ENCODE results near the gene PKHD1. TPM values are rescaled to one million over a fixed set of nuclear protein-coding genes. Genes with fewer than 3 reads are reported as not detected.

PKHD1 gene
- total RNA-seq, 6 experiments from 2014 or later, result 1.2 to 3.0 (median 2.3) TPM

GRCh38 chr6:52115145-52115741, 27.8 kb upstream of the PKHD1 start:
- Histone ChIP-seq H3K9me3 (no peaks in the 10 kb centered on the region), H3K4me3 (no peak overlapping the region), H3K36me3 (no peaks in the 10 kb centered on the region), H3K27ac (no peak overlapping the region), H3K27me3 (no peaks in the 10 kb centered on the region), H3K4me1 (no peaks in the 10 kb centered on the region)
- intact Hi-C loops (cut with DNase I), result no loop called here
- DNase-seq, result no peak
- no peak for TF ChIP-seq POLR2A (IDR thresholded peaks at IDR 0.05)
- TF ChIP-seq, protein P1, sequence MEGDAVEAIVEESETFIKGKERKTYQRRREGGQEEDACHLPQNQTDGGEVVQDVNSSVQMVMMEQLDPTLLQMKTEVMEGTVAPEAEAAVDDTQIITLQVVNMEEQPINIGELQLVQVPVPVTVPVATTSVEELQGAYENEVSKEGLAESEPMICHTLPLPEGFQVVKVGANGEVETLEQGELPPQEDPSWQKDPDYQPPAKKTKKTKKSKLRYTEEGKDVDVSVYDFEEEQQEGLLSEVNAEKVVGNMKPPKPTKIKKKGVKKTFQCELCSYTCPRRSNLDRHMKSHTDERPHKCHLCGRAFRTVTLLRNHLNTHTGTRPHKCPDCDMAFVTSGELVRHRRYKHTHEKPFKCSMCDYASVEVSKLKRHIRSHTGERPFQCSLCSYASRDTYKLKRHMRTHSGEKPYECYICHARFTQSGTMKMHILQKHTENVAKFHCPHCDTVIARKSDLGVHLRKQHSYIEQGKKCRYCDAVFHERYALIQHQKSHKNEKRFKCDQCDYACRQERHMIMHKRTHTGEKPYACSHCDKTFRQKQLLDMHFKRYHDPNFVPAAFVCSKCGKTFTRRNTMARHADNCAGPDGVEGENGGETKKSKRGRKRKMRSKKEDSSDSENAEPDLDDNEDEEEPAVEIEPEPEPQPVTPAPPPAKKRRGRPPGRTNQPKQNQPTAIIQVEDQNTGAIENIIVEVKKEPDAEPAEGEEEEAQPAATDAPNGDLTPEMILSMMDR (IDR thresholded peaks at IDR 0.05), result no peak
- ATAC-seq, result no peak
- WGBS (ENCODE audit: insufficient coverage, low coverage, low lambda C conversion rate, missing lambda C conversion rate), result 72% methylated on average over 3 of the region's 3 CpGs

GRCh38 chr6:52109171-52109571, 21.8 kb upstream of the PKHD1 start:
- H3K27me3 ChIP-seq, result no peaks in the 10 kb centered on the region
- DNase-seq, result no peak
- ATAC-seq, result peak; percentile 27 to 91 (median 41)
- H3K4me3 ChIP-seq, result no peak overlapping the region
- 0% methylated on average over 1 of the region's 2 CpGs for WGBS (ENCODE audit: insufficient coverage, low coverage, low lambda C conversion rate, missing lambda C conversion rate)
- no peaks in the 10 kb centered on the region for H3K9me3 ChIP-seq
- TF ChIP-seq, protein P1 (IDR thresholded peaks at IDR 0.05), result no peak
- no peak for TF ChIP-seq POLR2A (IDR thresholded peaks at IDR 0.05)
- H3K4me1 ChIP-seq, result no peaks in the 10 kb centered on the region
- intact Hi-C loops (cut with DNase I), result no loop called here
- no peak overlapping the region for H3K27ac ChIP-seq
- H3K36me3 ChIP-seq, result no peaks in the 10 kb centered on the region

- DNase-seq (no peak), ATAC-seq (no peak)
- no peaks in the 10 kb centered on the region for H3K4me1 ChIP-seq
- no peak overlapping the region for H3K4me3 ChIP-seq
- intact Hi-C loops (cut with DNase I), result no loop called here
- no peaks in the 10 kb centered on the region for H3K9me3 ChIP-seq
- no peak overlapping the region for H3K27ac ChIP-seq
- H3K36me3 ChIP-seq, result no peaks in the 10 kb centered on the region
- WGBS (ENCODE audit: insufficient coverage, low coverage, low lambda C conversion rate, missing lambda C conversion rate), result 80% methylated on average over 1 of the region's 4 CpGs
- H3K27me3 ChIP-seq, result no peaks in the 10 kb centered on the region
- no peak for TF ChIP-seq POLR2A (IDR thresholded peaks at IDR 0.05)
- TF ChIP-seq, protein P1 (IDR thresholded peaks at IDR 0.05), result no peak
Measured at GRCh38 chr6:52108128-52108527, 20.7 kb upstream of the PKHD1 start.

DNA sequence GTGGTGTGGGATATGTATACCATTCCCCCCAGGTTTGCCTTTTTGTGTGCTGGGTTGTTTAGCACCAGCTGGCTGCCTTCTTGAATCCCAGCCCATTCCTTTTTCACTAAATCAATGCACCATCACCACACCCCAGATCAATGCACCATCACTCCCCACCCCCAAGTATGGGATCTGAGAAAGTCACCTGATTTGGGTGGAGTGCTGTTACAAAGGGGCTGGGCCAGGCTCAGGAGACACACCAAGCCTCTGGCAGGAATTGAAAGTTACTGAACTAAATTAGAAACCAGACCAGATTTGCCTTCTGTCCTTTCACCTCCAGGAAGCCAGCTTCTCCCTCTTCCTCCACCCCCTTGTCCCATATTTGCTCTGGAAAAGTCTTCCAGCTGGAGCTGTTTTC, 19.6 kb upstream of the PKHD1 start:
- no peaks in the 10 kb centered on the region for H3K27me3 ChIP-seq
- H3K4me1 ChIP-seq, result no peaks in the 10 kb centered on the region
- no peak for DNase-seq
- H3K27ac ChIP-seq, result no peak overlapping the region
- no peak overlapping the region for H3K4me3 ChIP-seq
- no peak for ATAC-seq
- intact Hi-C loops (cut with DNase I), result no loop called here
- H3K36me3 ChIP-seq, result no peaks in the 10 kb centered on the region
- no peaks in the 10 kb centered on the region for H3K9me3 ChIP-seq
- TF ChIP-seq, protein P1 (IDR thresholded peaks at IDR 0.05), result no peak
- TF ChIP-seq POLR2A (IDR thresholded peaks at IDR 0.05), result no peak

GRCh38 chr6:52104979-52105378, 17.6 kb upstream of the PKHD1 start:
- ATAC-seq, result peak; percentile 79 to 83 (median 80)
- intact Hi-C loops (cut with DNase I), result no loop called here
- H3K4me1 ChIP-seq, result no peaks in the 10 kb centered on the region
- TF ChIP-seq, protein P1 (IDR thresholded peaks at IDR 0.05), result peak; percentile 34 to 49 (median 42)
- TF ChIP-seq POLR2A (IDR thresholded peaks at IDR 0.05), result no peak
- H3K27me3 ChIP-seq, result no peaks in the 10 kb centered on the region
- 21% methylated on average over 4 of the region's 4 CpGs for WGBS (ENCODE audit: insufficient coverage, low coverage, low lambda C conversion rate, missing lambda C conversion rate)
- H3K9me3 ChIP-seq, result no peaks in the 10 kb centered on the region
- H3K27ac ChIP-seq, result no peak overlapping the region
- H3K4me3 ChIP-seq, result no peak overlapping the region
- H3K36me3 ChIP-seq, result no peaks in the 10 kb centered on the region
- DNase-seq, result no peak
